HepG2 (cell line): Measurements from ENCODE around the gene SCN4B. TPM values are rescaled to one million over a fixed set of nuclear protein-coding genes. Genes with fewer than 3 reads are reported as not detected.

Experiments
- ATAC-seq: fragments of 200-7000 bp; cut with Tn5 transposase; 3 replicates; pipeline ENCODE4 v1.9.1; 2020; ENCODE audit warnings: mild to moderate bottlenecking, moderate library complexity
- BruUV-seq: library from RNA; stranded (reverse); fragments of 400-500 nt; replicated peaks from 2 replicates; lab custom pipeline; 2021; lab: Mats Ljungman, UMichigan
- CTCF ChIA-PET: fragments of 300-600 bp; formaldehyde crosslinking; extraction: SDS; loops from one replicate; lab custom pipeline; 2021; ENCODE audit warnings: low total read pairs, inconsistent platforms, low intra/inter-chr PET ratio; lab: Yijun Ruan, JAX
- POLR2A ChIA-PET: fragments of 350-600 bp; sonication (Branson Sonifier 250); formaldehyde crosslinking; loops from one replicate; lab custom pipeline; 2020; ENCODE audit warnings: antibody characterized with exemption, inconsistent platforms; lab: Yijun Ruan, JAX
- DNase-seq: peaks from one replicate; pipeline ENCODE4 v3.0.0-alpha.2; 2015; ENCODE audit warnings: low spot score
- FAIRE-seq: peaks from 3 replicates; lab custom pipeline; 2011; peaks lifted over from hg19 to GRCh38; lab: Jason Lieb, UNC
- H2AFZ ChIP-seq: one replicate; pipeline ENCODE4 v1.6.1; 2011; ENCODE audit warnings: low read length, inconsistent platforms
- H3K27ac ChIP-seq: fragments of 300-600 bp; 3 replicates; pipeline ENCODE4 v1.8.0; 2011; ENCODE audit warnings: mixed run types, mild to moderate bottlenecking, mixed read lengths, low read length, inconsistent platforms; ENCODE audit not compliant: insufficient read depth; ENCODE audit errors: extremely low read length
- H3K27me3 ChIP-seq, 2 experiments: fragments of 200-600 bp in 1 of 2; 2 replicates in 1 of 2; 3 replicates in 1 of 2; pipeline versions ENCODE4 v1.6.0 to v1.8.0; 2011; ENCODE audit warnings: low read length in 2 of 2, mild to moderate bottlenecking in 2 of 2, moderate library complexity in 2 of 2, inconsistent platforms in 1 of 2; ENCODE audit not compliant: insufficient read depth in 2 of 2, control insufficient read depth in 1 of 2
- H3K36me3 ChIP-seq, 2 experiments: fragments of 200-600 bp in 1 of 2; replicated peaks in 1 of 2; 2 replicates in 1 of 2; 3 replicates in 1 of 2; pipeline versions ENCODE4 v1.5.1 to v1.8.0; 2011; ENCODE audit warnings: low read length in 2 of 2, inconsistent platforms in 1 of 2; ENCODE audit not compliant: insufficient read depth in 2 of 2, control insufficient read depth in 1 of 2
- H3K4me1 ChIP-seq: 2 replicates; pipeline ENCODE4 v1.5.1; 2012; ENCODE audit warnings: low read length, inconsistent platforms; ENCODE audit not compliant: insufficient read depth
- H3K4me2 ChIP-seq: 2 replicates; pipeline ENCODE4 v1.6.0; 2011; ENCODE audit warnings: low read depth, low read length, inconsistent platforms
- H3K4me3 ChIP-seq, 3 experiments: fragments of 200-600 bp in 1 of 3; sonication (generic), shearing (Covaris generic) in 1 of 3; replicated peaks in 1 of 3; 2 replicates each; pipeline ENCODE4 v1.5.1; 2011 to 2016; ENCODE audit warnings: low read length in 3 of 3, inconsistent platforms in 2 of 3, low read depth in 2 of 3, mild to moderate bottlenecking in 2 of 3, control low read depth in 1 of 3, mixed read lengths in 1 of 3; ENCODE audit not compliant: insufficient read depth in 1 of 3
- H3K79me2 ChIP-seq: one replicate; pipeline ENCODE4 v1.6.1; 2011; ENCODE audit warnings: low read length, inconsistent platforms; ENCODE audit not compliant: insufficient read depth
- H3K9ac ChIP-seq: 2 replicates; pipeline ENCODE4 v1.6.0; 2011; ENCODE audit warnings: mild to moderate bottlenecking, low read depth, low read length, inconsistent platforms; ENCODE audit not compliant: insufficient read depth
- H3K9me3 ChIP-seq: 2 replicates; pipeline ENCODE4 v1.5.1; 2012; ENCODE audit warnings: mild to moderate bottlenecking, low read length
- H4K20me1 ChIP-seq: 2 replicates; pipeline ENCODE4 v1.6.0; 2011; ENCODE audit warnings: inconsistent platforms, mild to moderate bottlenecking, low read length, moderate library complexity; ENCODE audit not compliant: insufficient read depth
- ZBTB38 ChIP-seq: sonication (generic); formaldehyde crosslinking; IDR thresholded peaks from 2 replicates; pipeline ENCODE4 v1.5.1; 2020; ENCODE audit warnings: mild to moderate bottlenecking, missing genetic modification reagents
- WGBS: methylation state at CpG from one replicate; pipeline ENCODE4 v1.1.6; 2017; ENCODE audit warnings: low lambda C conversion rate; 5-methylcytosine and 5-hydroxymethylcytosine counted together
- in situ Hi-C: cut with HindIII; loops from 2 replicates; pipeline ENCODE4 v1.10.0; 2017; ENCODE audit warnings: low pct_unique_long_range_greater_than_20kb; ENCODE audit not compliant: extremely low pct_ligation_motif_present
- intact Hi-C: fragments of 100-400 bp; cut with micrococcal nuclease; formaldehyde crosslinking; loops from one replicate; pipeline ENCODE4 v1.10.0; 2022; ENCODE audit not compliant: unreplicated experiment
- polyA plus RNA-seq, 8 experiments: library from polyadenylated mRNA; depleted of rRNA in 3 of 8; stranded (reverse) in 7 of 8; unstranded in 1 of 8; fragments of >200 nt; fragmentation: Illumina TruSeq in 4 of 8; extraction: Trizol in 4 of 8; gene quantifications; 2 replicates each; pipeline versions ENCODE4 v1.2.1 to v1.2.3, GENCODE V29; 2011 to 2016; ENCODE audit warnings: low read depth in 4 of 8, missing spikeins in 1 of 8, mixed read lengths in 1 of 8; ENCODE audit not compliant: insufficient read depth in 1 of 8
- total RNA-seq, 5 experiments: library from RNA; depleted of rRNA; stranded (reverse); fragments of >200 nt; fragmentation: Illumina TruSeq; extraction: Trizol; gene quantifications; 2 replicates each; pipeline ENCODE4 v1.2.3, GENCODE V29; 2016; ENCODE audit warnings: low read depth in 1 of 5
- TF ChIP-seq, protein P1 (sequence below): sonication (generic); formaldehyde crosslinking; IDR thresholded peaks from 2 replicates; pipeline ENCODE4 v1.4.0; 2020; ENCODE audit warnings: missing genetic modification reagents

The SCN4B gene
- total and polyA plus RNA-seq, 2 of the 13 experiments (the other 11 are each of a cell fraction or from before 2014, with no cell fraction given), result 0.04 to 0.29 TPM

DNA sequence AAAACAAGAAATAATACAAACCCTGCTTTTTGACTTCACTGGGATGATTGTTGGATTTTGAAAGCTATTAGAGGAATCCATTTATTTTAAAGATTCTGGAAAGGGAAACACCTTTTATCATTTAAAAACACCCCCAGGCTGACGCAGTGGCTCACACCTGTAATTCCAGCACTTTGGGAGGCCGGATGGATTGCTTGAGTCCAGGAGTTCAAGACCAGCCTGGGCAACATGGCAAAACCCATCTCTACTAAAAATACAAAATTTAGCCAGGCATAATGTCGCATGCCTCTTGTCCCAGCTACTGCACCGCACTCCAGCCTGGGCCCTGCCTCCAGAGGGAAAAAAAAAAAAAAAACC is 24.1 kb upstream of the SCN4B start:
- BruUV-seq, result no TSS peak
- TF ChIP-seq, protein P1, sequence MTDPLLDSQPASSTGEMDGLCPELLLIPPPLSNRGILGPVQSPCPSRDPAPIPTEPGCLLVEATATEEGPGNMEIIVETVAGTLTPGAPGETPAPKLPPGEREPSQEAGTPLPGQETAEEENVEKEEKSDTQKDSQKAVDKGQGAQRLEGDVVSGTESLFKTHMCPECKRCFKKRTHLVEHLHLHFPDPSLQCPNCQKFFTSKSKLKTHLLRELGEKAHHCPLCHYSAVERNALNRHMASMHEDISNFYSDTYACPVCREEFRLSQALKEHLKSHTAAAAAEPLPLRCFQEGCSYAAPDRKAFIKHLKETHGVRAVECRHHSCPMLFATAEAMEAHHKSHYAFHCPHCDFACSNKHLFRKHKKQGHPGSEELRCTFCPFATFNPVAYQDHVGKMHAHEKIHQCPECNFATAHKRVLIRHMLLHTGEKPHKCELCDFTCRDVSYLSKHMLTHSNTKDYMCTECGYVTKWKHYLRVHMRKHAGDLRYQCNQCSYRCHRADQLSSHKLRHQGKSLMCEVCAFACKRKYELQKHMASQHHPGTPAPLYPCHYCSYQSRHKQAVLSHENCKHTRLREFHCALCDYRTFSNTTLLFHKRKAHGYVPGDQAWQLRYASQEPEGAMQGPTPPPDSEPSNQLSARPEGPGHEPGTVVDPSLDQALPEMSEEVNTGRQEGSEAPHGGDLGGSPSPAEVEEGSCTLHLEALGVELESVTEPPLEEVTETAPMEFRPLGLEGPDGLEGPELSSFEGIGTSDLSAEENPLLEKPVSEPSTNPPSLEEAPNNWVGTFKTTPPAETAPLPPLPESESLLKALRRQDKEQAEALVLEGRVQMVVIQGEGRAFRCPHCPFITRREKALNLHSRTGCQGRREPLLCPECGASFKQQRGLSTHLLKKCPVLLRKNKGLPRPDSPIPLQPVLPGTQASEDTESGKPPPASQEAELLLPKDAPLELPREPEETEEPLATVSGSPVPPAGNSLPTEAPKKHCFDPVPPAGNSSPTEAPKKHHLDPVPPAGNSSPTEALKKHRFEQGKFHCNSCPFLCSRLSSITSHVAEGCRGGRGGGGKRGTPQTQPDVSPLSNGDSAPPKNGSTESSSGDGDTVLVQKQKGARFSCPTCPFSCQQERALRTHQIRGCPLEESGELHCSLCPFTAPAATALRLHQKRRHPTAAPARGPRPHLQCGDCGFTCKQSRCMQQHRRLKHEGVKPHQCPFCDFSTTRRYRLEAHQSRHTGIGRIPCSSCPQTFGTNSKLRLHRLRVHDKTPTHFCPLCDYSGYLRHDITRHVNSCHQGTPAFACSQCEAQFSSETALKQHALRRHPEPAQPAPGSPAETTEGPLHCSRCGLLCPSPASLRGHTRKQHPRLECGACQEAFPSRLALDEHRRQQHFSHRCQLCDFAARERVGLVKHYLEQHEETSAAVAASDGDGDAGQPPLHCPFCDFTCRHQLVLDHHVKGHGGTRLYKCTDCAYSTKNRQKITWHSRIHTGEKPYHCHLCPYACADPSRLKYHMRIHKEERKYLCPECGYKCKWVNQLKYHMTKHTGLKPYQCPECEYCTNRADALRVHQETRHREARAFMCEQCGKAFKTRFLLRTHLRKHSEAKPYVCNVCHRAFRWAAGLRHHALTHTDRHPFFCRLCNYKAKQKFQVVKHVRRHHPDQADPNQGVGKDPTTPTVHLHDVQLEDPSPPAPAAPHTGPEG (CRISPR knock-in tag), result peak; percentile 99
- TF ChIP-seq ZBTB38 (CRISPR knock-in tag), result no peak
- TF ChIP-seq, all 625 proteins: peak for 1
- WGBS, result 93% methylated on average over 4 of the region's 4 CpGs
- H3K79me2 ChIP-seq, result no peaks in the 10 kb centered on the region
- no peak overlapping the region for H3K4me3 ChIP-seq
- H3K36me3 ChIP-seq, result no peaks in the 10 kb centered on the region
- no peak overlapping the region for H3K9ac ChIP-seq
- H3K9me3 ChIP-seq, result no peaks in the 10 kb centered on the region
- no peak overlapping the region for H2AFZ ChIP-seq
- POLR2A ChIA-PET, result no interaction called here
- ATAC-seq (no peak), FAIRE-seq (no peak), DNase-seq (no peak)
- intact Hi-C loops, result no loop called here
- CTCF ChIA-PET, result no interaction called here
- no peak overlapping the region for H3K27ac ChIP-seq
- in situ Hi-C loops, result no loop called here
- H3K4me1 ChIP-seq, result peaks cover 51% of the 10 kb centered on the region
- H3K27me3 ChIP-seq, result peaks cover 1 to 16% of the 10 kb centered on the region in 2 experiments; a peak in 1 of 5 replicates
- H4K20me1 ChIP-seq, result no peaks in the 10 kb centered on the region
- no peak overlapping the region for H3K4me2 ChIP-seq
